Uterus (tissue), 2 donors: ENCODE data around the gene SLC36A1.

ENCODE experiments used
- CTCF ChIP-seq, 4 experiments: fragments of 200-600 bp in 2 of 4; fragments of 450-650 bp in 2 of 4; sonication (generic) in 2 of 4; IDR thresholded peaks; one replicate each; pipeline ENCODE4 v1.5.1; 2016 to 2019; ENCODE audit warnings: antibody characterized with exemption in 4 of 4, mild to moderate bottlenecking in 2 of 4, moderate library complexity in 1 of 4
- POLR2A ChIP-seq, 2 donors: fragments of 450-650 bp; IDR thresholded peaks; one replicate each; pipeline ENCODE4 v1.6.1; 2016; ENCODE audit warnings: antibody characterized with exemption in 2 of 2, mild to moderate bottlenecking in 1 of 2, moderate library complexity in 1 of 2

DNA sequence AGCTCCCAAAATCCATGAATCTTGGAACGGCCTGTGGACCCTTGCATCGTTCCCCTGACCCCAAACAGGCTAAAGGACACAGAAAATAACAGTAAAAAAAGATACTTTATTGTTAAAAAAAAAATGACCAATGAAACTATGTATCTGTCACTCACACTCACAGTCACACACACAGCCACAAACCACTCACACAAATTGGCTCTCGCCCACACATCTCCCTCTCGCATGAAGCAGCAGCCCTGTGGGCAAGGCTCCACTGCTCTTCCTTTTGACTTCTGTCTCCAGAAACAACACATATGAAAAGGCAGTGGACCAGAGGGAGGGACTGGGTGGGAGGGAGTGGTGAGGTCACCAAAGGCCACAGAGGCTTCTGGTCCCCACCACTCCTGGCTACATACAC is 56.6 kb downstream of the SLC36A1 start:
- TF ChIP-seq CTCF (IDR thresholded peaks at IDR 0.05) (no peak), POLR2A (IDR thresholded peaks at IDR 0.05) (no peak)
